HG02981 (cell line): Measurements from ENCODE around the gene KIAA0319L.
"Not testable (repeated sequence)": the region's sequence is repeated elsewhere in the genome, so short reads cannot be mapped to it uniquely, and the experiment has no call there.

ENCODE experiments used
- ATAC-seq: cut with Tn5 transposase; IDR thresholded peaks from one replicate; pipeline ENCODE4 v1.9.1; 2021; ENCODE audit warnings: mild to moderate bottlenecking, moderate library complexity; ENCODE audit not compliant: unreplicated experiment

Gene KIAA0319L

GRCh38 chr1:35557118-35557610 lies at the start of gene KIAA0319L:
Gene KIAA0319L (minus strand): TSS chr1:35557403. CDS start chr1:35554491, 2,912 bp downstream.
- peak; percentile 71 for ATAC-seq

- no peak for ATAC-seq
Measured at GRCh38 chr1:35605867-35606182, 48.6 kb upstream of the KIAA0319L start.

GRCh38 chr1:35605071-35605866 lies 48.1 kb upstream of the KIAA0319L start:
- no peak for ATAC-seq

- ATAC-seq, result no peak
Measured at GRCh38 chr1:35603941-35604340, 46.7 kb upstream of the KIAA0319L start.

GRCh38 chr1:35603468-35603867 lies 46.3 kb upstream of the KIAA0319L start:
- no peak for ATAC-seq

GRCh38 chr1:35600593-35600992 lies 43.4 kb upstream of the KIAA0319L start:
- ATAC-seq, result no peak

GRCh38 chr1:35599411-35599810 lies 42.2 kb upstream of the KIAA0319L start:
- ATAC-seq, result no peak

- ATAC-seq, result no peak
Measured at GRCh38 chr1:35598895-35599294, 41.7 kb upstream of the KIAA0319L start.

- ATAC-seq, result no peak
Measured at GRCh38 chr1:35597870-35598269, 40.7 kb upstream of the KIAA0319L start.

GRCh38 chr1:35595684-35596083 lies 38.5 kb upstream of the KIAA0319L start:
- no peak for ATAC-seq

- ATAC-seq, result no peak
Measured at GRCh38 chr1:35594005-35594760, 37.0 kb upstream of the KIAA0319L start.

GRCh38 chr1:35592991-35593769 lies 36.0 kb upstream of the KIAA0319L start:
- no peak for ATAC-seq

- ATAC-seq, result no peak
Measured at GRCh38 chr1:35591211-35591610, 34.0 kb upstream of the KIAA0319L start.

- no peak for ATAC-seq
Measured at GRCh38 chr1:35590476-35591040, 33.4 kb upstream of the KIAA0319L start.

- ATAC-seq, result no peak
Measured at GRCh38 chr1:35589516-35590427, 32.6 kb upstream of the KIAA0319L start.

- no peak for ATAC-seq
Measured at GRCh38 chr1:35588197-35588910, 31.2 kb upstream of the KIAA0319L start.

- ATAC-seq, result no peak
Measured at GRCh38 chr1:35587736-35588135, 30.5 kb upstream of the KIAA0319L start.

- ATAC-seq, result no peak
Measured at GRCh38 chr1:35586808-35587207, 29.6 kb upstream of the KIAA0319L start.

GRCh38 chr1:35585805-35586204 lies 28.6 kb upstream of the KIAA0319L start:
- not testable (repeated sequence) for ATAC-seq
